DMS53 (cell line): Measurements from ENCODE around the gene C16orf74.

Experiments
- DNase-seq: peaks from one replicate; lab custom pipeline; 2025; lab: John Stamatoyannopoulos, UW

The C16orf74 gene

DNA sequence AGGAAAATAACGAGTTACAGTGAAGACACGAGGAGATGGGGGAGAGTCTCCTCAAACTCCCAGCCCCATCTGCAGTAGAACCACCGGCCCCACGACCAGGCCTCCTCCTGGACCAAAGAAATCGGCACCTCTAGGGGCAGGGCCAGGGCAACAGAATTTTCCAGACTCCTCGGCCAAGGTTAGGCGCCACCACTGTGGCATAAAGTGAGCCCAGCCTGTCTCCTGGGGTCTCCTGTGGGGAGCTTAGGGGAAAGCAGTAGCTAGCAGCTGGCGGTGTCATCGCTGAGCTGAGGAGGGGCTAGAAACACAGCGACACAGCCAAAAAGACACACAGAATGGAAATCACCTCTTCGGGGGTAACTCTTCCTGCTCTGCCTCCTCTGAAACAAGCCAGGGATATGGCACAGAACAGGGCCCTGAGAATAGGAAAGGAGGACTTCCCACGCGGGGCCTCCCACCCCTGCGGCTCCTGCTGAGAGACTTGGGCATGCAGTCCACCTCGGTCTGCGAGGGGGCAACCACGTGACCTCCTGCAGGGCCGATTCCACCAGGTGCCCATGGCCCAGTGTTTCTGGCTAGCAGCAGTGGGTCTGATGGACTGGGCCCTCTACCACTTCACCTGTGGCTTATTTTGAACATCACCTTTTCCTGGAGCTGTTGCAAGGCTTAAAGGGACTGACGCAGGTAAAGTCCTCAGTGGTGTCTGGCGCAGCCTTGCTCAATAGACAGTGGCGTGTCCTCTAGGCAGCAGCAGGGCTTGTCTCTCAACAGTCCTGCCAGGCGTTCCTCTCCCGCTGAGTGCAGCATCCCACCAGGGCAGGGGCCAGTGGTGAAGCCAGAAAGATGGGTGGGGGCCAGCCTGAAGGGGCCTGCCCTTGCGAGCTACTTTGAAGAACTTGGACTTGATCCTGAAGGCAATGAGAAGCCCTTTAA, 55.4 kb downstream of the C16orf74 start:
- no peak for DNase-seq

DNA sequence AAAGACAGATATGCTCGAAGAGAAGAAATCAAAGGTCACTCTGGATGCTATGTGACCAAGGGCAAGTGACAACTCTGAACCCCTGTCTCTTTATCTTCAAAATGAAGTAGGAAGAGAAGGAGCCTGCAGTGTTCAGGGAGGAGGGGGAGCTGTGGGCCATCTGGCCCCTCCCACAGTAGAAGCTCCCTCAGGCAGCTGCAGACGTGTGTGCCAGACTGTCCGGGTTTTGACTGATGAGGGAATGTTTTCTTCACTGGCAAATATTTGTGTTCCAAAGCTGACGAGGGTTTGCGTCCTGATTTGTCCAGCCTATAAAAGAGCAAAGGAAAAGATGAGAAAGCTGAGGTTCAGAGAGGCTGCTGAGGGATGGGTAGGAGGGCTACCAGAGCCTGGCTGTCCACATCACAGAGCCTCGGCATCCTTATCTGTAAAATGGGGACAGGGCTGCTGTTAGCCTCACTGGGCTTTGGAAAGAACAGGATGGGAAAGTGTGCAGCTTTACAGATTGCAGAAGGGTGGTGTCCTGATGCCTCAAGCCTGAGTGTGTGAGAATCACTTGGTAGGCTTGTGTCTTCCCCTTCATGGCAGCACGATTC, 60.3 kb downstream of the C16orf74 start:
- no peak for DNase-seq

DNA sequence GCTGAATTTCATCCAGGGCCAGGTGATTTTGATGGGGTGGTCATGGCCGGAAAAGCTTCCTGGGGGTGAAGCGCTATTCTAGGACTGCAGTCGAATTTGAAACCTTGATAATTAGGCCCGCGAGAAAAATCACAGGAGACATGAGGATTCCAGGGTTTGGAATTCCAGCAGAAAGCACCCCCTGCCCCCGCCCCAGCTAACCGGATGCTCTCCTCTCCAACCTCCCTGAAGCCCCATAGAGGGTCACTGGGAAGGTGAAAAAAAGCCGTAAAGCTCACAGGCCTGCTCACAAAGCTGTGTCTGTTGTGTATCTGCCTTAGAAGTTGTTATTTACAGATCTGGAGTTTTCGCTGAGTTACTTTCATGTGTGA, 61.0 kb downstream of the C16orf74 start:
- DNase-seq = no peak

DNA sequence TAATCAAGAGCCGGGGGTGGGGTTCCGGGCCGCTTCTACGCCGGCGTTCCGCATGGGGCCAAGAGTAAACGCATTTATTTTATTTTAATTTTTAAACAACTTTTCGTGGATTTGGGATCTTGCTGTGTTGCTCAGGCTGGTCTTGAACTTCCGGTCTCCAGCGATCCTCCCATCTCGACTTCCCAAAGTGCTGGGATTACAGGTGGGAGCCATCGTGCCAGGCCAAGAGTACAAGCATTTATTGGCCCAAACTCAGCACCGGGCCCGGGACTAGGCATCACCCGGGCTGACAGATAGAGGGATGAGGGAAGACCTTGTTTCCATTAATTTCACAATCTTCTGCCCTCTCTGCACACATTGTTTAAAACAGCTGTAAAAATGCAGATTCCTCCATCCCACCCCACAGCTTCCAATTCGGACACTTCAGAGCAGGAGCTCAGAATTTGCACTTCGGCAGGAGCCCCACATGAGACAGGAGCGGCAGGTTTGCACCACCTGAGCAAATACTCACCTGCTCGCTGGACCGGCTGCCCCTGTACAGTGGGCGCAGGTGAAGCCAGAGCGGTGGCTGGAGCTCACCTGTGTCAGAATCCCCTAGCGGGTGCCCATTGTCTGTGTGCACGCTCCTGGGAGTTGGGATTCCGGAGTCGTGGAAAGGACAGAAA, 61.5 kb downstream of the C16orf74 start:
- no peak for DNase-seq

DNA sequence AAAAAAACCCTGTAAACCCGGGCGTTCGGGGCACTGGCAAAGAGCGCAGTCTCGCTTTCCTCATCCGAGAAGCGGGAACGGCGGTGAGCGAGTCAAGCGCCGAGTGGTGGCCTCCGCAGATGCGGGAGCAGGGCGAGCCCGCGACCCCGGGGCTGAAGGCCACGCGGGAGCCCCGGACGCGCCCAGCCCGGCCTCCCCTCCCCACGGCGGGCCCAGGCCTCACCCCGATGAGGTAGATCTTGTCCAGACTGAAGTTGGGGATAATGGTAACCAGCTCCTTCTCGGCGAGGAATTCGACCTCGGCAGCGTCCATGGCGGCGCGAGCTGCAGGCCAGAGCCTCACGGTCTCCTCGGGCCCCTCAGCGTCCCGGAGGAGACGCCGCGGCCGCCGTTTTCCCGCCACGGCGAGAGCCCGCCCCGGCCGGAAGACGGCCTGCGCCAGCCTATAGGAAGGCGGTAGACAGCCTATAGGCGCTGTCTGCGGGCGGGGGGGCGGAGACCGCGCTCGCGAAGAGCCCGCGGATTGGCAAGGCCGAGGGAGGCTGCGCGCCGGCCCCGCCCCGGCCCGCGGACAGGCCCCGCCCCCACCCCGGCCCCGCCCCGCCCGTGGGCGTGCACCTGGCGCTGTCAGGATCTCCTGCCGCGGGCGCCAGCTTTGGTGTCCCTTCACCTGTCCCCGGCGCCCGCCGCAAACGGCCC, 62.2 kb downstream of the C16orf74 start, which contains the start of gene GINS2:
Gene GINS2 (minus strand): TSS at position 369 of the 699 bp plus-strand sequence. CDS start 56 bp downstream, at position 313.
- DNase-seq = no peak

DNA sequence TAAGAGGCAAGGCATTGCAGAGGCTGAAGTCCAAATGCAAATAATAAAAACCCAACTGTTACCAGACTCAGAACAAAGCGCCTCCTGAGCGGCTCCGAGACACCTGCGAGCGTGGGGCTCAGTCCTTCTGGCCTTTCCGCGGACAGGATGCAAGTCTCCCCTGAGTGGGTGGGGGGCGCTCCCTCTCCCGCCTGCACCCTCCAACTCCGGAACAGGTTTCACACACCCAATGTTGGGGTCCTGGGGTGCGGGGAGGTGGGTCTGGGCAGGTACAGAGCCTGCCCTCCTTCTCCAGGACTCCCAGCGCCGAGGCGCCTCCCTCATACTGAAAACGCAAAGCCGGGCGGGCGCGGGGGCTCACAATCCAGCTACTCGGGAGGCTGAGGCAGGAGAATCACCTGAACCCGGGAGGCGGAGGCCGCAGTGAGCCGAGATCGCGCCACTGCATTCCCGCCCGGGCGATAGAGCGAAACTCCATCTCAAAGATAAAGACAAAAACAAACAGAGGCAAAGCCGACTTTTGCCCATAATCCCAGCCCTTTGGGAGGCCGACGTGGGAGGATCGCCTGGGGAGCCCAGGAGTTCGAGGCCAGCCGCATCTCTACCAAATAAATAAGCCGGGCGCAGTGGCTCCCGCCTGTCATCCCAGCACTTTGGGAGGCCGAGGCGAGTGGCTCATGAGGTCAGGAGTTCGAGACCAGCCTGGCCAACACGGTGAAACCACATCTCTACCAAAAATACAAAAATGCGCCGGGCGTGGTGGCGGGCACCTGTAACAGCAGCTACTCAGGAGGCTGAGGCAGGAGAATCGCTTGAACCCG, 63.0 kb downstream of the C16orf74 start:
- no peak for DNase-seq

DNA sequence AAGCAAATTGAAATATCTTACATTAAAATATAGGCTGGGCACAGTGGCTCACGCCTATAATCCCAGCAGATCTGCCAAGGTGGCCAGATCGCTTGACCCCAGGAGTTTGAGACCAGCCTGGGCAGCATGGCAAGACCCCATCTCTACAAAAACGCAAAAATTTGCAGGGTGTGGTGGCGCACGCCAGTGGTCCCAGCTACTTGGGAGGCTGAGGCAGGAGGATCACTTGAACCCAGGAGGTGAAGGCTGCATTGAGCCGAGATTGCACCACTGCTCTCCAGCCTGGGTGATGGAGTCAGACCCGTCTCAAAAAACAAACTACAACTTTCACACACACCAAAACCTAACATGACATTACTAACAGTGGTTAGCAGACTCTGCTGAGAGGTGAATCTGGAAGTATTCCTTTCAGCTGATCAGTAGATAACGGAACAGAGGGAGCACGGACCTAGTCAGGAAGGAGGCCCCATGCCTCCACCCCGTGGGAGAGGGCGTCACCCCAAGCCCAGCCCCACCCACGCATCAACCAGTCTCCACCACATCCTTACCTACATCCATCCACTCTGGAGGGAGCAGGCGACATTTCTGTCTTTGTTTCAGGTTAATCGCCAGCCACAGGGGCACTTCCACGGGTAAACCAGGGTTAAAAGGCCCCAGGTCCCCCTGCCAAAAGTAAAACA, 63.8 kb downstream of the C16orf74 start:
- DNase-seq = no peak

DNA sequence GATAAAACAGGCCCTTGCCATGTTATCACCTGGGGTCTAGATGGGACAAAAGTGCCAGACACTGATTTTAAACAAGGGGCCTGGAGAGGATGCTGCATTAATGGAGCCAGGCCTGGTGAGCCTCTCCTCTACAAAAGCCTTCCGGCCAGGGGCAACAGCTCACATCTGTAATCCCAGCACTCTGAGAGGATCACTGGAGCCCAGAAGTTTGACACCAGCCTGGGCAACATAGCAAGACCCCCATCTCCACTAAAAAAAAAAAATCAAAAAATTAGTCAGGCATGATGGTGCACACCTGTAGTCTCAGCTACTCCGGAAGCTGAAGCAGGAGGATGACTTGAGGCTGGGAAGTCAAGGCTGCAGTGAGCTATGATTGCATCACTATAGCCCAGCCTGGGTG, 65.6 kb downstream of the C16orf74 start:
- no peak for DNase-seq

DNA sequence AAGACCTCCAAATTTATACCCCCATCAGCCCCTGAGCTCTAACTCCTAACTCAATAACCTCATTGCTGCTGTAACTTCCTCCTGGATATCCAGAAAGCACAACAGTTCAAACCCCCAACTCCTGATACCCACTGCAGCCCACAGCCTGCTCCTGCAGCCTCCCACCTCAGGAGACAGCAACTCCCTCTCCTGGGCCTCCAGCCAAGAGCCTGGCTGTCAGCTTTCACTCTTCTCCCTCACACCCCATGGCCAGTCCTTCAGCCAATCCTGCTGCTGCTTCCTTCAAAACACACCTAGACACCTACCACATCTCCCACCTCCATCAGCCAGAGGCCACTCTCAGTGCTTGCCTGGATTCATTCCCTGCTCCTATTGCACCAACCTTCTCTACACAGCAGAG, 67.5 kb downstream of the C16orf74 start:
- no peak for DNase-seq

DNA sequence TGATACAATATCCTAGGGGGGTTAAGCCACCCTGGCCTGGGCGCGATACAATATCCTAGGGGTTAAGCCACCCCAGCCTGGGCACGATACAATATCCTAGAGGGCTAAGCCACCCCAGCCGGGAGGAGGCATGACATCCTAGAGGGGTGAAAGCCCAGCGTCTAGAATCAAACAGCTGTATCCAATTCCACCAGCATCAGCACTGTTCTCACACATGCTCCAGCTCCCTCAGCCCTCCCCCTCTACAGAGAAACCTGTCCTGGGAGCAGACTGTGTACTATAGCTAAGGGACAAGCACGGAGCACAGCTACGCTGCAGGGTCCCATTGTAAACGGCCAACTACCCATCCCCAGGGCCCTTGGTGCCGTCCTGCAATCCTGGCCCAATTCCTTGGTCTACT, 68.4 kb downstream of the C16orf74 start:
- no peak for DNase-seq

DNA sequence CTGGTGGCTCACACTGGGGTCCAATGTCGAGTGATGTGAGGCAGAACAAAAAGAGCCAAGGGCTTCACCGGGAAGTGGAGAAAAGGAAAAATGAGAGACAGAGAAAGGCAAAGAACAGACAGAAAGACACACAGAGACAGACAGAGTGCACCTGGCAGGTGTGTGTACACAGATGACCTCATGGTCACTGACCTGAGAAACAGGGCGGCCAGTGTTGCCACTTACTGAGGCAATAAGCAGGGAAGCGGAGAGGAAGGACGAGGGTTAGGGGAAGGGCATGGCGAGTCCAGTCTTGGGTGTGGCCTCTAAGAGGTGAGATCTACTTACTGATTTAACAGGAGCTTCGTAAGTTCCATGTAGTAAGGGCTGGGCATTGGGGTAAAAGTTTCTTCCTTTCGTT, 69.6 kb downstream of the C16orf74 start:
- no peak for DNase-seq

DNA sequence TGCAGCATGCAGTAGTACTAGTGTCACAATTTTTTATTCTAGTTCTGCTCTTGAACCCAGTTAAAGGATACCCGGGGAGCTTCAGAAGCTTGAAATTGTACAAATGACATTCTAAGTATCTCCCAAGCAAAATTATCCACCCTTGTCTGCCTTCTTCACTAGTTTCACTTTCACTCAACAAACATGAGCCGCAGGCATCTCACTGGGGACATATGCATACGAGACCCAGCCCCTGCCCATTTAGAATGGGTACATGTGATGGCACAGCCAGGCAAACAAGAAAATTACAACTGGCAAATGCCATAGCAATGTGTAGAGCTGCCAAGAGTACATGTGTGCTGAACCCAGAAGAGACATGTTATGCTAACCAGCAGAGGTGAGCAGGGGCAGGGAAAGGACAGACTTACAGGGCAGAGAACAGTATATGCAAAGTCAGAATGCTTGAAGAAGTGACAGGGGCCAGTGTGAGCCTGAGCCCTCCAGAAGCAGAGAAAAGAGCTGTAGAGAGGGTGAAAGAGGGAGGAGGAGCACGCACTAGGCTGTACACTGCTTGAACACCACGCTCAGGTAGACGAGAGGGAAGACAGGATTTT, 70.4 kb downstream of the C16orf74 start:
- DNase-seq = no peak

DNA sequence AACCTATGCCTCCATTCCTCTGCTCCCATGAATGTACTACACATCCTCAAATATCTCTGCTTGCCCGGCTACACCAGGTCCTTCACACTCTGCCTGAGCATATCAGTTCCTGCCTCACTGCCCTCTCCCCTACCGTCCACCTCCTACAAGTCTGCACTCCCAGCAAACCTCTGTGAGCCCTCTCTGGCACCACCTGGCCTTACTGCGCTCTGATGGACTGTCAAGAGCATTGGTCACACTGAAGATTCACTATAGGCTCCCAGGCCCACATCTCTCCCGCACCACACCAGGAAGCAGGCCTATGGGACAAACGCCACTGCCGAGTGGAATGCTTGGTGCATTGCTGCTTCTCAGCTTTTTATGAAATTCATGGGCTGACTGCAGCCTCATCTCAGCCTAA, 71.0 kb downstream of the C16orf74 start:
- DNase-seq = no peak

DNA sequence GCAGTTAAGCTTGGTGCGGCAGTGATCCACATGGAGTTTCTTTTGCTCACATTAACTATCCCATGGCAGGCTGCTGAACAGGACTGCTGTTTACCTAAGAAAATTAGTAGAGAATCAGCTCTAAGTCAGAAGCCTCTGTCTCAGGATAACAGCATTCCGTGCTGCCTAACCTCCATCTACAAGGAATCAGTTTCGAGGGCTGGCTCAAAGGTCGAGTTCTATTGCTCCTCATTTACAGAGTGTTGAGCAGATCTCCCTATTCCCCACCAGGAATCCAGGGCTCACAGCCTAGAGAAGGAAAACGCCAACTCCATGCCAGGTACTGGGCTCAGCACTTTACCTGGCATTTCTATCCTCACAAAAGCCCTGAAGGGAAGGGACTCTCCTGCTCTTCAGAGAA, 72.1 kb downstream of the C16orf74 start:
- DNase-seq = no peak

DNA sequence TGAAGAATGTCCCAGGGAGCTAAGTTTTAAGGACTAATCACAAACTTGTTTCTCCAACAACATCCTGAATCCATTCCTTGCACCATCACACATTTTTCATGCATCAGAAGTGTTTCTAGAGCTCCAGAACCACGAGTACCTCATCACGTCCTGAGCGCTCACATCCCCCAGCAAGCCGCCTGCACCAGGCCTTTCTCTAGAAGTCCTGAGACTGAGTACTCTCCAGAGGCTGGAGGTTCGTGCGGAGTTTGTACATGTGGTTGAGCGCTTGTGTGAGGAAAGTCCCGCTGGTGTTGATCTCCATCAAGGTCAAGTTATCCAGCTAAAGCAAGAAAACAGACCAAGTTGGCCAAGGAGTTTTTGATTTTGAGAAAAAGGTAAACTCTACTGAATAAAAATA, 72.9 kb downstream of the C16orf74 start:
- no peak for DNase-seq

DNA sequence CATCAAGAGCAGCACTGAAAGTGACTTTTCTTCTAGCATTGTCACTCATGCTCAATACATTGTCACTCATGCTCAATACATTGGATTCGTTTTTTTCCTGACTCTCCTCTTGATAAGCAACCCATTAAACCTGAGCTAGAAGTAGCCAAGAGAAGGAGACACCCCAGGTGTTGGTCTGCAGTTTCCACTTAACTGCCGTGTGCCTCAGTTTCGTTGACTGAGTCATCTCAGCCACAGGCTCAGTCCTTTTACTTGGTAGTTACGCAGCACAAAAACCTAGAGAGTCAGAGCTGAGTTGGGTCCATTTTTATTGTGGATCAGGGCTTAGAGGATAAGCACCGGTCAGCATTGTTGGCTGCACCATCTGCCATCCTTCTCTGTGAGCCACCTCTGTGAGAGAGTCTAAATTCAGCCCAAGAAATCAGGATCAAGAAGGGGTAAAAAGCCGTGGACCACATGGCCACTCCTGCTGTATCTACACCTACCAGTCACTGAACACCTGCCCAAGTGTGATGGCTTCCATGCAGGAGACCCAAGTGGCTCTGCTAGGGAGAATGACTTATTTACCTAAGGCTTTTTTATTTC, 73.4 kb downstream of the C16orf74 start:
- DNase-seq = no peak

DNA sequence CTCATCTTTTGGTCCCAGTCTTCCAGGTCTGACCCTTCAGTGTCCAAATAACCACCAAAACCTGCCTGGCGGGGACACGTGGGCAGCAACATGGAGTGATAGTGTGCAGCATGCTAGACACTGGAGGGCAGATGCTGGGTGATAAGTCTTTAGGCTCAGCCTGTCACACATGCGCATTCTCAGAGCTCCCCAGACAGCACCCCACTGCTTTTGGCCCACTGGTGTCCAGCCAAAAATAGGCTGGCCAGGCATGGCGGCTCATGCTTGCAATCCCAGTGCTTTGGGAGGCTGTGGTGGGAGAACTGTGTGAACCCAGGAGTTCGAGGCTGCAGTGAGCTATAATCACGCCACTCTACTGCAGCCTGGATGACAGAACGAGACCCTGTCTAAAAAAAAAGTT, 74.4 kb downstream of the C16orf74 start:
- DNase-seq = no peak

DNA sequence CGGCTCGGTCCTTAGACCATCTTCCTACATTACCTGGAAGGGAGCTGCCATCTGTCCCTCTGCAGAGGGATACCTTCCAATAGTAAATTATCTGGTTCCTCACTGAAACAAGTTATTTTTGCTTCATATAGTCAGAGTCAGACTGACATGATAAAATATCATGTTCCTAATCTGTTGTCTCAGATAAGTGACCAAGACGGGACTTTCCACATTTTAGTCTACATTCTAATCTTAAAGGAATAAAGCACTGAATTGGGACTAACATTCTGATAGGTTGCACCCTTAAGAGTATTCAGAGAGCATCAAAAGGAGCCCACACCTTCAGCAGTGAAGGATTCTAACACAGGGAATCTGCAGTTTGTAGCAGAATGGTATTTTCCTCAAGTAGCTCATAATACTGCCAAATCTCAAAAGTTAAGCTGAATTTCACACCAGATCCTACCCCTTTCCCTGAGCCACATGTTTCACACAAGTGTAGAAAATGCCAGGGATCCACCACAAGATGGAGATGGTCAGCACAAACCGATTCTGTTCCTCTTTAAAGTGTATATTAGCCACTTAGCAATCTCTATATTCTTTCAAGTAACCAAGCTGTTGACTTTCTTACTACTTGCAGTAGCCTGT, 75.5 kb downstream of the C16orf74 start:
- DNase-seq = no peak

DNA sequence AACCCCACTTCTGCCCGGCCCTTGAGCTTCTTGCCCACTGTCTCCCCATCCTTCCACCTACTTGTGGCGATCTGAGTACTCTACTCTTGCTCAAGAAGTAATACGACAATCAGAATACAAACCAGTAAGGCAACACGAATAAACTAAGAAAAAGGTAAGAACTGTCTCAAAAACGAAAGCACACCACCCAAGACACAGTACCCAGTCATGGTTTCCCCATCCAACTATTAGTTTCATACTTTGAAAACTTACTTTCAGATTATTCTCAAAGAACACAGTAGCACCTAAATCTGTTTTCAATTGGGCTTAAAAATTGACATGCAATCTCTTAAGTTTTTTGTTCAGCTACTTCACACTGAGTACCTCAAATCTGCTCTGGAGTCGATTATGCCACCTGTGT, 76.1 kb downstream of the C16orf74 start:
- DNase-seq = no peak

DNA sequence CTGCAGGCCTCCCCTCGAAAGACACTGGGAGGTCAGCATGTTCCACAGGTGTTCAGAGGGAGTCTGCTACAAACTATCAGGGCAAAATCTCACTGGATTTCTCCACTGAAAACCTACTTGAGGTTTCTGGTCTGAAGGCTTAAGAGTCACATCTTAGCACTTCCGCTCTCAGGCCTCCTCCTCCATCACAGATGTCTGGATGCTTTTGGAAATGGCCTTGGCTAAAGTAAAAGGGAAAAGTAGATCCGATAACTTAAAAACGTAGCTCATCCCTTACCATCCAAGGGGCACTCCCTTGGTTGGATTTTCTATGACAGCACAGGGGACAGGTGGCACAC, 76.5 kb downstream of the C16orf74 start:
- DNase-seq = no peak
